Parathyroid adenoma (tissue), 2 donors: ENCODE results near the gene MRPS11.

Source experiments
- H2AFZ ChIP-seq: fragments of 300-600 bp; sonication (generic); one replicate; pipeline ENCODE4 v1.7.0; 2017; ENCODE audit warnings: antibody characterized with exemption, mild to moderate bottlenecking
- H3K27ac ChIP-seq: fragments of 300-600 bp; sonication (generic); one replicate; pipeline ENCODE4 v1.7.0; 2017
- H3K27me3 ChIP-seq: fragments of 300-600 bp; sonication (generic); one replicate; pipeline ENCODE4 v1.7.0; 2017; ENCODE audit warnings: low read length; ENCODE audit not compliant: control insufficient read depth, insufficient read depth
- H3K36me3 ChIP-seq: fragments of 300-600 bp; sonication (generic); one replicate; pipeline ENCODE4 v1.7.0; 2017; ENCODE audit warnings: low read length; ENCODE audit not compliant: control insufficient read depth, insufficient read depth
- H3K4me1 ChIP-seq: fragments of 300-600 bp; sonication (generic); one replicate; pipeline ENCODE4 v1.7.0; 2017; ENCODE audit warnings: control low read depth
- H3K4me2 ChIP-seq: fragments of 300-600 bp; sonication (generic); one replicate; pipeline ENCODE4 v1.7.0; 2017; ENCODE audit warnings: low read length
- H3K4me3 ChIP-seq: fragments of 300-600 bp; sonication (generic); one replicate; pipeline ENCODE4 v1.7.0; 2017; ENCODE audit warnings: low read depth, low read length
- H3K79me2 ChIP-seq: fragments of 300-600 bp; sonication (generic); one replicate; pipeline ENCODE4 v1.7.0; 2017; ENCODE audit warnings: control low read depth
- H3K9ac ChIP-seq: fragments of 300-600 bp; sonication (generic); one replicate; pipeline ENCODE4 v1.7.0; 2017; ENCODE audit warnings: mild to moderate bottlenecking
- H3K9me3 ChIP-seq: fragments of 300-600 bp; sonication (generic); one replicate; pipeline ENCODE4 v1.7.0; 2017; ENCODE audit warnings: low read length; ENCODE audit not compliant: control insufficient read depth
- CTCF ChIP-seq: fragments of 300-600 bp; sonication (generic); IDR thresholded peaks from one replicate; pipeline ENCODE4 v1.7.0; 2017; ENCODE audit warnings: antibody characterized with exemption, mild to moderate bottlenecking
- donor health status: primary hyperparathyroidism.

The MRPS11 gene

GRCh38 chr15:88487178-88487795, 19.8 kb downstream of the MRPS11 start:
- no peak overlapping the region for H3K27ac ChIP-seq
- H3K4me1 ChIP-seq = no peaks in the 10 kb centered on the region
- no peak overlapping the region for H3K4me2 ChIP-seq
- no peaks in the 10 kb centered on the region for H3K79me2 ChIP-seq
- H2AFZ ChIP-seq = no peak overlapping the region
- no peaks in the 10 kb centered on the region for H3K36me3 ChIP-seq
- H3K4me3 ChIP-seq = no peak overlapping the region
- H3K27me3 ChIP-seq = no peaks in the 10 kb centered on the region
- H3K9ac ChIP-seq = no peak overlapping the region
- TF ChIP-seq CTCF = no peak
- no peaks in the 10 kb centered on the region for H3K9me3 ChIP-seq

GRCh38 chr15:88487796-88488523, 20.5 kb downstream of the MRPS11 start:
- Histone ChIP-seq H3K36me3 (no peaks in the 10 kb centered on the region), H3K4me2 (no peak overlapping the region), H3K4me1 (no peaks in the 10 kb centered on the region), H3K9ac (no peak overlapping the region), H3K4me3 (no peak overlapping the region), H3K27ac (no peak overlapping the region), H3K27me3 (no peaks in the 10 kb centered on the region), H2AFZ (no peak overlapping the region), H3K9me3 (no peaks in the 10 kb centered on the region), H3K79me2 (no peaks in the 10 kb centered on the region)
- no peak for TF ChIP-seq CTCF

GRCh38 chr15:88489321-88489720, 21.8 kb downstream of the MRPS11 start:
- Histone ChIP-seq H3K9ac (no peak overlapping the region), H3K36me3 (no peaks in the 10 kb centered on the region), H3K79me2 (no peaks in the 10 kb centered on the region), H3K4me3 (no peak overlapping the region), H3K9me3 (no peaks in the 10 kb centered on the region), H3K4me1 (no peaks in the 10 kb centered on the region), H2AFZ (no peak overlapping the region), H3K27me3 (no peaks in the 10 kb centered on the region), H3K4me2 (no peak overlapping the region), H3K27ac (no peak overlapping the region)
- TF ChIP-seq CTCF = no peak

- H2AFZ ChIP-seq = no peak overlapping the region
- no peaks in the 10 kb centered on the region for H3K27me3 ChIP-seq
- TF ChIP-seq CTCF = no peak
- no peak overlapping the region for H3K4me2 ChIP-seq
- no peaks in the 10 kb centered on the region for H3K9me3 ChIP-seq
- no peaks in the 10 kb centered on the region for H3K4me1 ChIP-seq
- no peak overlapping the region for H3K9ac ChIP-seq
- no peak overlapping the region for H3K27ac ChIP-seq
- no peaks in the 10 kb centered on the region for H3K36me3 ChIP-seq
- H3K79me2 ChIP-seq = no peaks in the 10 kb centered on the region
- H3K4me3 ChIP-seq = no peak overlapping the region
Observed at GRCh38 chr15:88490036-88490435, 22.5 kb downstream of the MRPS11 start.

DNA sequence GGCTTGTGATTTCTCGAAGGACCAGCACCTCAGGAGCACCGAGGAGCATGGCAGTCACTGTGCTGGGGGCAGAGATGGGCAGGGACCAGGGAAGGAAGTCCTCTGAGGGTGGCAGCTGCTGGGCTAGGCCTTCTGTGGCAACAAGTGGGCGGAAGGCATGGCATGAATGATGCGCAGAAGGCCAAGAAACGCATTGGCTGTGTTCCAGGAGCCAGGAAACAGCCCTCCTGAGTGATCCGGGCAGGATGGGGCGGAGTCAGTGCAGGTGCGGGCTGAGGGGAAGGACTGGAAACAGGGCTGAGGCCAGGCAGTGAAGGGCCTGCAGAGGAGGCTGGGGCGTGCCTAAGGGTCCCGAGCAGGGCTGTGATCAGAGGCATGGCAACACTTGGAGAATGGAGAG, 23.6 kb downstream of the MRPS11 start:
- Histone ChIP-seq H3K36me3 (no peaks in the 10 kb centered on the region), H3K4me2 (no peak overlapping the region), H3K4me3 (no peak overlapping the region), H3K79me2 (no peaks in the 10 kb centered on the region), H3K9me3 (no peaks in the 10 kb centered on the region), H2AFZ (no peak overlapping the region), H3K9ac (no peak overlapping the region), H3K4me1 (no peaks in the 10 kb centered on the region), H3K27ac (no peak overlapping the region), H3K27me3 (no peaks in the 10 kb centered on the region)
- no peak for TF ChIP-seq CTCF
